ENCODE measurements around the gene PLEKHM3. TPM values are rescaled to one million over a fixed set of nuclear protein-coding genes. Genes with fewer than 3 reads are reported as not detected.

The PLEKHM3 gene
- total and polyA plus RNA-seq, 4 donors, result 15.6 to 34.5 (median 18.3) TPM

- DNase-seq (ENCODE audit: low read depth in 4 of 6, low spot score in 6 of 6), result peak in 2 of 6 donors; percentile 71 to 73
- WGBS (ENCODE audit: insufficient coverage), result 33% methylated on average over 9 of the region's 12 CpGs
- Histone ChIP-seq H3K9me3 (ENCODE audit: control insufficient read depth, insufficient read depth, low read length) (no peaks in the 10 kb centered on the region), H3K27me3 (ENCODE audit: control insufficient read depth, insufficient read depth, low read length) (peaks cover 5% of the 10 kb centered on the region), H3K27ac (ENCODE audit: low read depth, low read length) (no peak overlapping the region), H3K4me3 (ENCODE audit: low read depth, low read length) (no peak overlapping the region), H3K4me1 (ENCODE audit: control insufficient read depth, insufficient read depth, low read length) (no peaks in the 10 kb centered on the region), H3K36me3 (ENCODE audit: control insufficient read depth, insufficient read depth, low read length) (no peaks in the 10 kb centered on the region)
These were observed 14.2 kb upstream of the PLEKHM3 start for GRCh38 chr2:208039376-208040110.

- H3K27ac ChIP-seq (ENCODE audit: low read depth, low read length), result no peak overlapping the region
- H3K9me3 ChIP-seq (ENCODE audit: control insufficient read depth, insufficient read depth, low read length), result no peaks in the 10 kb centered on the region
- 73% methylated on average over 3 of the region's 4 CpGs for WGBS (ENCODE audit: insufficient coverage)
These were observed 12.5 kb upstream of the PLEKHM3 start for GRCh38 chr2:208037564-208038487.

GRCh38 chr2:208036357-208036756, 11.0 kb upstream of the PLEKHM3 start:
- H3K4me1 ChIP-seq (ENCODE audit: control insufficient read depth, insufficient read depth, low read length), result no peaks in the 10 kb centered on the region
- 65% methylated on average over 4 of the region's 4 CpGs for WGBS (ENCODE audit: insufficient coverage)

More at GRCh38 chr2:208037564-208038487, 12.5 kb upstream of the PLEKHM3 start:
- no peaks in the 10 kb centered on the region for H3K4me1 ChIP-seq (ENCODE audit: control insufficient read depth, insufficient read depth, low read length)
- no peak for DNase-seq (ENCODE audit: low read depth in 4 of 6, low spot score in 6 of 6)
- peaks cover 5% of the 10 kb centered on the region for H3K27me3 ChIP-seq (ENCODE audit: control insufficient read depth, insufficient read depth, low read length)
- no peaks in the 10 kb centered on the region for H3K36me3 ChIP-seq (ENCODE audit: control insufficient read depth, insufficient read depth, low read length)
- H3K4me3 ChIP-seq (ENCODE audit: low read depth, low read length), result no peak overlapping the region

GRCh38 chr2:208034503-208035140, 9.3 kb upstream of the PLEKHM3 start:
- no peaks in the 10 kb centered on the region for H3K36me3 ChIP-seq (ENCODE audit: control insufficient read depth, insufficient read depth, low read length)
- no peak for DNase-seq (ENCODE audit: low read depth in 4 of 6, low spot score in 6 of 6)
- H3K9me3 ChIP-seq (ENCODE audit: control insufficient read depth, insufficient read depth, low read length), result no peaks in the 10 kb centered on the region
- H3K27me3 ChIP-seq (ENCODE audit: control insufficient read depth, insufficient read depth, low read length), result peaks cover 1% of the 10 kb centered on the region
- H3K27ac ChIP-seq (ENCODE audit: low read depth, low read length), result no peak overlapping the region
- no peaks in the 10 kb centered on the region for H3K4me1 ChIP-seq (ENCODE audit: control insufficient read depth, insufficient read depth, low read length)
- no CpG with 5 or more reads among the region's 4 CpGs for WGBS (ENCODE audit: insufficient coverage)
- H3K4me3 ChIP-seq (ENCODE audit: low read depth, low read length), result no peak overlapping the region

More at GRCh38 chr2:208036357-208036756, 11.0 kb upstream of the PLEKHM3 start:
- Histone ChIP-seq H3K9me3 (ENCODE audit: control insufficient read depth, insufficient read depth, low read length) (no peaks in the 10 kb centered on the region), H3K27ac (ENCODE audit: low read depth, low read length) (no peak overlapping the region), H3K27me3 (ENCODE audit: control insufficient read depth, insufficient read depth, low read length) (peaks cover 5% of the 10 kb centered on the region), H3K36me3 (ENCODE audit: control insufficient read depth, insufficient read depth, low read length) (no peaks in the 10 kb centered on the region), H3K4me3 (ENCODE audit: low read depth, low read length) (no peak overlapping the region)
- DNase-seq (ENCODE audit: low read depth in 4 of 6, low spot score in 6 of 6), result no peak

GRCh38 chr2:208033701-208034502, 8.6 kb upstream of the PLEKHM3 start:
- H3K27ac ChIP-seq (ENCODE audit: low read depth, low read length), result no peak overlapping the region
- H3K36me3 ChIP-seq (ENCODE audit: control insufficient read depth, insufficient read depth, low read length), result no peaks in the 10 kb centered on the region
- no peaks in the 10 kb centered on the region for H3K27me3 ChIP-seq (ENCODE audit: control insufficient read depth, insufficient read depth, low read length)
- 100% methylated on average over 1 of the region's 4 CpGs for WGBS (ENCODE audit: insufficient coverage)
- no peaks in the 10 kb centered on the region for H3K9me3 ChIP-seq (ENCODE audit: control insufficient read depth, insufficient read depth, low read length)
- no peaks in the 10 kb centered on the region for H3K4me1 ChIP-seq (ENCODE audit: control insufficient read depth, insufficient read depth, low read length)
- DNase-seq (ENCODE audit: low read depth in 4 of 6, low spot score in 6 of 6), result peak in 1 of 6 donors; percentile 34
- no peak overlapping the region for H3K4me3 ChIP-seq (ENCODE audit: low read depth, low read length)

- no CpG with 5 or more reads among the region's 7 CpGs for WGBS (ENCODE audit: insufficient coverage)
- Histone ChIP-seq H3K9me3 (ENCODE audit: control insufficient read depth, insufficient read depth, low read length) (no peaks in the 10 kb centered on the region), H3K27ac (ENCODE audit: low read depth, low read length) (no peak overlapping the region)
These were observed 6.3 kb upstream of the PLEKHM3 start for GRCh38 chr2:208031608-208032019.

GRCh38 chr2:208025814-208026184, 472 bp upstream of the PLEKHM3 start:
- Histone ChIP-seq H3K4me3 (ENCODE audit: low read depth, low read length) (peak overlapping the region; percentile 89), H3K27me3 (ENCODE audit: control insufficient read depth, insufficient read depth, low read length) (no peaks in the 10 kb centered on the region), H3K9me3 (ENCODE audit: control insufficient read depth, insufficient read depth, low read length) (no peaks in the 10 kb centered on the region), H3K36me3 (ENCODE audit: control insufficient read depth, insufficient read depth, low read length) (no peaks in the 10 kb centered on the region), H3K4me1 (ENCODE audit: control insufficient read depth, insufficient read depth, low read length) (peaks cover 14% of the 10 kb centered on the region), H3K27ac (ENCODE audit: low read depth, low read length) (peak overlapping the region; percentile 70)
- 72% methylated on average over 4 of the region's 10 CpGs for WGBS (ENCODE audit: insufficient coverage)
- no peak for DNase-seq (ENCODE audit: low read depth in 4 of 6, low spot score in 6 of 6)

More at GRCh38 chr2:208031608-208032019, 6.3 kb upstream of the PLEKHM3 start:
- no peaks in the 10 kb centered on the region for H3K4me1 ChIP-seq (ENCODE audit: control insufficient read depth, insufficient read depth, low read length)
- H3K36me3 ChIP-seq (ENCODE audit: control insufficient read depth, insufficient read depth, low read length), result no peaks in the 10 kb centered on the region
- no peaks in the 10 kb centered on the region for H3K27me3 ChIP-seq (ENCODE audit: control insufficient read depth, insufficient read depth, low read length)
- H3K4me3 ChIP-seq (ENCODE audit: low read depth, low read length), result no peak overlapping the region
- DNase-seq (ENCODE audit: low read depth in 4 of 6, low spot score in 6 of 6), result no peak

- H3K27me3 ChIP-seq (ENCODE audit: control insufficient read depth, insufficient read depth, low read length), result no peaks in the 10 kb centered on the region
- no peaks in the 10 kb centered on the region for H3K36me3 ChIP-seq (ENCODE audit: control insufficient read depth, insufficient read depth, low read length)
- no peak overlapping the region for H3K4me3 ChIP-seq (ENCODE audit: low read depth, low read length)
- H3K9me3 ChIP-seq (ENCODE audit: control insufficient read depth, insufficient read depth, low read length), result no peaks in the 10 kb centered on the region
- DNase-seq (ENCODE audit: low read depth in 4 of 6, low spot score in 6 of 6), result no peak
- no CpG with 5 or more reads among the region's 3 CpGs for WGBS (ENCODE audit: insufficient coverage)
- peaks cover 14% of the 10 kb centered on the region for H3K4me1 ChIP-seq (ENCODE audit: control insufficient read depth, insufficient read depth, low read length)
- no peak overlapping the region for H3K27ac ChIP-seq (ENCODE audit: low read depth, low read length)
These were observed 1.2 kb downstream of the PLEKHM3 start for GRCh38 chr2:208024091-208024490.

- Histone ChIP-seq H3K27me3 (ENCODE audit: control insufficient read depth, insufficient read depth, low read length) (no peaks in the 10 kb centered on the region), H3K4me1 (ENCODE audit: control insufficient read depth, insufficient read depth, low read length) (peaks cover 7% of the 10 kb centered on the region), H3K4me3 (ENCODE audit: low read depth, low read length) (no peak overlapping the region), H3K27ac (ENCODE audit: low read depth, low read length) (no peak overlapping the region), H3K9me3 (ENCODE audit: control insufficient read depth, insufficient read depth, low read length) (no peaks in the 10 kb centered on the region), H3K36me3 (ENCODE audit: control insufficient read depth, insufficient read depth, low read length) (no peaks in the 10 kb centered on the region)
- no peak for DNase-seq (ENCODE audit: low read depth in 4 of 6, low spot score in 6 of 6)
- WGBS (ENCODE audit: insufficient coverage), result 67% methylated on average over 1 of the region's 2 CpGs
These were observed 5.1 kb downstream of the PLEKHM3 start for GRCh38 chr2:208020253-208020652.
